GM12878 (cell line): Measurements from ENCODE around the gene ITK. TPM values are rescaled to one million over a fixed set of nuclear protein-coding genes. Genes with fewer than 3 reads are reported as not detected.

Experiments
- ATAC-seq: fragments of 200-7000 bp; cut with Tn5 transposase; 3 replicates; pipeline ENCODE4 v1.9.1; 2020; ENCODE audit warnings: mild to moderate bottlenecking, moderate library complexity
- BruUV-seq: library from RNA; stranded (reverse); fragments of 400-500 nt; replicated peaks from 2 replicates; lab custom pipeline; 2021; lab: Mats Ljungman, UMichigan
- CTCF ChIA-PET: fragments of 300-600 bp; sonication (Branson Sonifier 250); formaldehyde crosslinking; extraction: SDS; loops from one replicate; lab custom pipeline; 2021; ENCODE audit warnings: inconsistent platforms; lab: Yijun Ruan, JAX
- POLR2A ChIA-PET: fragments of 350-600 bp; formaldehyde crosslinking; extraction: SDS; loops from one replicate; lab custom pipeline; 2021; ENCODE audit warnings: inconsistent platforms; lab: Charles Lee
- RAD21 ChIA-PET: fragments of 300-600 bp; sonication (Branson Sonifier 250); formaldehyde crosslinking; loops from one replicate; lab custom pipeline; 2023; ENCODE audit warnings: antibody characterized with exemption; ENCODE audit not compliant: unreplicated experiment; lab: Charles Lee
- SMC1A ChIA-PET: fragments of 300-600 bp; sonication (Branson Sonifier 250); formaldehyde crosslinking; loops from one replicate; lab custom pipeline; 2023; ENCODE audit not compliant: unreplicated experiment, uncharacterized antibody; lab: Charles Lee
- DNase-seq: peaks from one replicate; pipeline ENCODE4 v3.0.0-alpha.2; 2011; ENCODE audit warnings: low read depth, low spot score
- FAIRE-seq: peaks from 3 replicates; lab custom pipeline; 2011; peaks lifted over from hg19 to GRCh38; lab: Jason Lieb, UNC
- H2AFZ ChIP-seq: 2 replicates; pipeline ENCODE4 v1.6.0; 2011; ENCODE audit warnings: low read depth, low read length, control low read depth; ENCODE audit not compliant: control insufficient read depth
- H3K27ac ChIP-seq: 2 replicates; pipeline ENCODE4 v1.5.1; 2011; ENCODE audit warnings: control low read depth; ENCODE audit not compliant: control insufficient read depth, insufficient read depth
- H3K27me3 ChIP-seq, 2 experiments: replicated peaks in 1 of 2; 2 replicates each; pipeline versions ENCODE4 v1.6.0 to v1.6.1; 2011; ENCODE audit warnings: low read length in 1 of 2; ENCODE audit not compliant: control insufficient read depth in 2 of 2, insufficient read depth in 2 of 2
- H3K36me3 ChIP-seq, 2 experiments: 2 replicates each; pipeline ENCODE4 v1.5.1; 2011; ENCODE audit warnings: low read length in 1 of 2; ENCODE audit not compliant: control insufficient read depth in 2 of 2, insufficient read depth in 2 of 2
- H3K4me1 ChIP-seq: 2 replicates; pipeline ENCODE4 v1.6.1; 2011; ENCODE audit warnings: mild to moderate bottlenecking, low read length, moderate library complexity, mixed read lengths; ENCODE audit not compliant: control insufficient read depth, insufficient read depth
- H3K4me2 ChIP-seq: 2 replicates; pipeline ENCODE4 v1.6.0; 2011; ENCODE audit warnings: control low read depth; ENCODE audit not compliant: control insufficient read depth, insufficient read depth
- H3K4me3 ChIP-seq: fragments of 200-600 bp; sonication (generic); 2 replicates; pipeline ENCODE4 v1.5.1; 2016
- H3K79me2 ChIP-seq: 2 replicates; pipeline ENCODE4 v1.6.0; 2011; ENCODE audit warnings: low read length; ENCODE audit not compliant: control insufficient read depth, insufficient read depth
- H3K9ac ChIP-seq: 2 replicates; pipeline ENCODE4 v1.8.0; 2011; ENCODE audit warnings: low read length, control low read depth, mixed read lengths; ENCODE audit not compliant: control insufficient read depth, insufficient read depth
- H3K9me3 ChIP-seq: replicated peaks from 3 replicates; pipeline ENCODE4 v1.5.1; 2011; ENCODE audit warnings: mild to moderate bottlenecking, low read length; ENCODE audit not compliant: control insufficient read depth, insufficient read depth
- H4K20me1 ChIP-seq: 2 replicates; pipeline ENCODE4 v1.6.0; 2011; ENCODE audit not compliant: control insufficient read depth, insufficient read depth
- RB1 ChIP-seq: fragments of 450-650 bp; formaldehyde crosslinking; IDR thresholded peaks from 2 replicates; pipeline ENCODE4 v1.6.1; 2017; ENCODE audit warnings: mild to moderate bottlenecking, borderline replicate concordance
- ZBTB40 ChIP-seq: fragments of 450-650 bp; IDR thresholded peaks from 2 replicates; pipeline ENCODE4 v1.6.1; 2016; ENCODE audit warnings: mild to moderate bottlenecking, moderate library complexity, borderline replicate concordance
- WGBS: methylation state at CpG from one replicate; pipeline ENCODE4 v1.1.6; 2016; ENCODE audit warnings: low lambda C conversion rate; ENCODE audit not compliant: insufficient replicate concordance, insufficient coverage; ENCODE audit errors: missing lambda C conversion rate; 5-methylcytosine and 5-hydroxymethylcytosine counted together
- in situ Hi-C: fragments of 300-500 bp; cut with MboI; formaldehyde crosslinking; loops from 9 replicates; pipeline ENCODE4 v1.14.3; 2018; ENCODE audit warnings: mixed read lengths
- intact Hi-C: fragments of 100-400 bp; cut with micrococcal nuclease; formaldehyde crosslinking; loops from one replicate; pipeline ENCODE4 v1.14.2; 2022; ENCODE audit not compliant: unreplicated experiment
- polyA plus RNA-seq, 11 experiments: library from polyadenylated mRNA; depleted of rRNA in 4 of 11; unstranded in 6 of 11; stranded (reverse) in 5 of 11; fragments of >200 nt; fragmentation: Nextera tagmentation in 4 of 11; fragmentation: Illumina TruSeq in 1 of 11; extraction: Ambion mirVana in 4 of 11; extraction: Trizol in 1 of 11; gene quantifications; 1 replicate in 1 of 11; 2 replicates in 10 of 11; pipeline versions ENCODE4 v1.2.1 to v1.2.3, GENCODE V29; 2011 to 2016; ENCODE audit warnings: inconsistent platforms in 2 of 11, missing spikeins in 2 of 11, low read depth in 1 of 11
- total RNA-seq, 4 experiments: library from RNA; depleted of rRNA in 3 of 4; stranded (reverse); fragments of >200 nt in 3 of 4; fragmentation: Illumina TruSeq in 1 of 4; extraction: Trizol in 1 of 4; gene quantifications; 2 replicates each; pipeline versions ENCODE4 v1.2.1 to v1.2.3, GENCODE V29; 2013 to 2021

Gene ITK
- total and polyA plus RNA-seq, 10 of the 15 experiments (the other 5 are each of a cell fraction or from before 2014, with no cell fraction given) = 0.05 to 2.4 (median 0.76) TPM

GRCh38 chr5:157182143-157182757, 1.6 kb downstream of the ITK start:
- SMC1A ChIA-PET = interaction anchor here (0.6 to 1.0 kb wide), 5 partner anchors 15 to 69 kb away, joined by 3 to 4 read pairs (median 3); no protein-coding TSS in a partner anchor
- 32% methylated on average over 3 of the region's 3 CpGs for WGBS
- no peak overlapping the region for H3K27ac ChIP-seq
- H3K4me1 ChIP-seq = no peaks in the 10 kb centered on the region
- FAIRE-seq (no peak), DNase-seq (no peak), ATAC-seq (no peak)
- RAD21 ChIA-PET = interaction anchor here (1.9 kb wide), 1 partner anchor 71 kb away, joined by 8 read pairs; no protein-coding TSS in a partner anchor
- H3K79me2 ChIP-seq = no peaks in the 10 kb centered on the region
- H4K20me1 ChIP-seq = no peaks in the 10 kb centered on the region
- no peaks in the 10 kb centered on the region for H3K9me3 ChIP-seq
- CTCF ChIA-PET = interaction anchor here (1.3 kb wide), 1 partner anchor 9 kb away, joined by 5 read pairs; no protein-coding TSS in a partner anchor
- POLR2A ChIA-PET = no interaction called here
- H3K27me3 ChIP-seq = no peaks in the 10 kb centered on the region
- TF ChIP-seq ZBTB40 (0 out of 2 replicates have a peak, but pooled peaks have one; percentile 13), RB1 (no peak)
- no peak overlapping the region for H3K4me2 ChIP-seq
- intact Hi-C loops (no loop called here), in situ Hi-C loops (no loop called here)
- no peaks in the 10 kb centered on the region for H3K36me3 ChIP-seq
- BruUV-seq = no TSS peak
- H2AFZ ChIP-seq = no peak overlapping the region
- H3K4me3 ChIP-seq = no peak overlapping the region
- H3K9ac ChIP-seq = no peak overlapping the region
